HG03103 (cell line): Measurements from ENCODE around the gene GPLD1.

ENCODE experiments used
- ATAC-seq: cut with Tn5 transposase; IDR thresholded peaks from one replicate; pipeline ENCODE4 v1.9.1; 2021; ENCODE audit warnings: low read depth; ENCODE audit not compliant: unreplicated experiment

Gene GPLD1

DNA sequence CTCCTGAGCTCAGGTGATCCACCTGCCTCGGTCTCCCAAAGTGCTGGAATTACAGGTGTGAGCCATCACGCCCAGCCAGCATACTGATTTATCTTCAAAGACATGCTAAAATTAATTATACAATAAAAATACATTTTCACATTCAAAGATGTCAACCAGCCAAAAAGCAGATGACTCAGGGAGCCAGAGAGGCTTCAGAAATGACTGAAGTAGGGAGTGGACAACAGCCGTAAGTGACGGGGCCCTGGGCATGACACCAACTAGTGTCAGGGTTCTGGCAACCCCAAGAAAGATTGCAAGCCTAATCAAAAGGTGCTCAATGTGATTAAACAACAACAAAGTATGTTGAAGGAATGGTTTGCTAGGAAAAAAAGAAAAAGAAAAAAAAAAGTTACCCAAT, 28.4 kb downstream of the GPLD1 start:
- ATAC-seq = no peak

- ATAC-seq = no peak
Measured at GRCh38 chr6:24458941-24459340, 30.4 kb downstream of the GPLD1 start.

DNA sequence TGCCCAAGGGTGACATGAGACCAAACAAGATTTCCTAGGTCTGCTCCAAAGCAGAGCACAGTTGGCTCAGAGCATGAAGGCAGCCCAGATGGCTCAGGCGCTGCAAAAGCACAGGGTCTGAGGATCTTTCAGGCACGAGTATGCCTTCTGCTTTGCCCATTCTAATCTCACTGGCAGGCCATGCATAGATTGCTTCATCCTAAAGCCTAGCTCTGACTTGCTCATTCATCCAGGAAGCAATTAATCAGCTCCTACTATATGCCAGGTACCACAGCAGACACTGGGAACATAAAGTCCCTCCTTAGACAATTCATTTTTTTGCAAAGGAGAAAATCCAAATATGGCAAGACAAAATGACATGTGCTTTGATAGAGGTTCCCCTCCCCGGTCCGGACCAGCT, 31.2 kb downstream of the GPLD1 start:
- no peak for ATAC-seq

DNA sequence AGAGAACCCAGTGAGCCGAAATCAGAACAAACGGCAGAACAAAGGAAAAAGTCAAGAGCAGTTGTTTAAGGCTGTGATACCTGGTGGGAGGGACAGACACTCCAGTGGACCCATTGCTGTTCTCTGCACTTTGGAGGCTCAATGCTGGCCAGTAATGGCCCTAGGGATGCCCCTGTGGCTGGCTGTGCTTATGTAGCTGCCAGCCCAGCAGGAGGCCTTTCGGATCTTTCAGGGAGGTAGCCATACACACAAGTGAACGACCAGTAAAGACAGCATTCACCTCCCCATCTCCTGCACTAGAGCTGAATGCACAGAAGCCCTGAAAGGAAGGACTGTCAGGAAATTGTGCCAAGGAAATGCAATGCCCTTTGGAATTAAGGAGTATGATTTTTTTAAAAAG, 34.3 kb downstream of the GPLD1 start:
- ATAC-seq = no peak

- no peak for ATAC-seq
Measured at GRCh38 chr6:24454452-24454851, 34.9 kb downstream of the GPLD1 start.

DNA sequence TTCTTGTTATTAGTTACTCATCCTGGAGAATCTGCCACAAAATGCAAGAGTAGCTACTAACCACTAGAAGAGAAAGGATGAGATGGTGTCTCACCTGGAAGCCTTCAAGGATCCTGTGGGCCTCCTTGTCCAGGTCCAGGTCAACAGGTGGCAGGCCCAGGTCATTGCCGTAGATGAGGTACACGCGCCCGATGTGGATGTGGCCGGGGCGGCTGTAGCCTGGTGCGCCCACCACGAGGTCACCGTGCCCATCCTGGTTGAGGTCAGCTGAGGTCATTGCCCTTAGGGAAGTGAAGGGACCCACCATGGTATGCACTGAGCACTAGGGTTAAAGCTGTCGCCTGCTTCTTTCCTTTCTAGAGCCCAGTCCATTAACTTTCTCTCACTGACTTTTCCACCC, 35.5 kb downstream of the GPLD1 start:
- no peak for ATAC-seq

DNA sequence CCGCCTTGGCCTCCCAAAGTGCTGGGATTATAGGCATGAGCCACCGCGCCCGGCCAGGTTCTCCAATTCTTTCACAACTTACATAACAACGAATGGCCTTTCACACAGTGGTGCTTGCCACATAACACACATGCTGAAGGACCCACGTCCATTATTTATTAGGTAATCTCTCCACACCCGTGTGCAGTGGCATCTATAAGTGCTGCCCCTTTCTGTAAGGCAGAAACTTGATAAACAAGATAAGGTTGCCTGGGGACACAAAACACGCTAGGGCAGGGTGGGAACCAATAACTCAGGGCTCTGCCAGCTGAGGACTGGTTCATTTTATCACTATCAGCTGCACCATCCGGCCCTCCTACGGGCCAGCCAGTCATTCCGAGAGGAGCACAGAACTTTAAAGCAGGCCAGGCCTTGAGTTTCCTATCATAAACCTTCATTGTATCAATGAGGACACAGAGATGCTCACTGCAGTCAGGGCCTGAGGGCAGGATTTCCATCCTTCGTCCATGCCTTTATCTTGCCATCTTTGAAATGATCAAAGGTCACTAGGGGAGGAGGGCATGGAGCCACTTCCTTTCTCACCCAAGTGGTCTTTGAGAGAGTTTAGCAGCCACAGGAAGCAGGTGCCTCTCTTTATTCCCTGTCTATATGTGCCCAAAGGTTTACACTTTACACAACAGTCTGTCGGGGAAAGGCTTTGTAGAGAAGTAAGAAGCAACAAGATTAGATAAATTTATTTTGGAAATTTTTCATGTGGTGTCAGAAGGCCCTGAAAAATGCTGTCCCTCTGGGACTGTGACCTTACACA, 37.6 kb downstream of the GPLD1 start:
- no peak for ATAC-seq

DNA sequence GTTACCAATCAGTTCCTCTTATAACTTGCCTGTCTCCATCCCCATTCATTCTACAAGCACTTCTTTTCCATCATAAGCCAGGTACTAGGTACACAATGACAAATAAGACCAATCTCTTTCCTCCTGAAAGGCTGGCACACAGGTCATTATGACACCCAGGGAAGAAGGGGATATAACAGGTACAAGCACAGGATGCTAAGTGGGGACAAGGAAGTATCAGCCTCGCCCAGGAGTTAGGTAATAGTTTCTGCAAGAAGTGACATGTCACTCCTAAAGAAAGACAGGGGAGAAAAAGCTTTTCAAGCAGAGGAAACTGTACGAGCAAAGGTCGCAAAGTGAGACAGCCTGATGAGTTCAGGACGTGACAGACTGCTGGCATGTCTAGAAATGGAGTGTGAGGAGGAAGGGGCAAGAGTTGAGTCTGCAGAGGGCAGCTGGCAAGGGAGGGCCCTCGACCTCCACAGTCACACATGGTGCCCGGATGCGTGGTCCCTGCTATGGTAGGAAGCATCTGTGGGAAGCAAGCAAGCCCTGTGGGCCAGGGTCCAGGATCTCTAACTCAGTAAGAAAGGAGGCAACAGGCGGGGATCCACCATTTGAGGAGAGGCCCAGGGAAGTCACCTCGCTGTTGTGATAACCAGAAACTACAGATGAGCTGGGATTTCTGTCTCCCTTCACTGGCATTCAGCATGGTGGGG, 40.4 kb downstream of the GPLD1 start:
- ATAC-seq = no peak

GRCh38 chr6:24448396-24448795, 41.0 kb downstream of the GPLD1 start:
- ATAC-seq = no peak

- no peak for ATAC-seq
Measured at GRCh38 chr6:24446670-24447069, 42.7 kb downstream of the GPLD1 start.

DNA sequence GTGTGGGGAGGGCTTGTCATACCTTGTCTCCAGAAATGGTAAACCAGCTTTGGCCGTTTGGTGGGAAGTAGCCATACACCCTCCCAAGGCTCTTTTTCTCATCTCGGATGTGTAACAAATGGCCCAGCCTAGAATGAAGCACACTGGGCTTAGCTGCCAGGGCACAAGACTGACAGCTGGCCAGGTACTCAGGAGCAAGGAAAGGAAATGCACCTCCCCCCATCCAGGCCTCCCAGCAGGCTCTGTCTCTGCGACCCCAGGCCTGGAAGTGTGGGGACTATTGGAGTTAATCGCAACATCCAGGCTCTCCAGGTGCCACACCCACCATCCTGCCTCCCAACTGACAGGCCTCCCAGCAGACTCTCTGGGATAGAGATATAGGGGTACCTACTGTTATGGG, 43.7 kb downstream of the GPLD1 start:
- ATAC-seq = no peak

DNA sequence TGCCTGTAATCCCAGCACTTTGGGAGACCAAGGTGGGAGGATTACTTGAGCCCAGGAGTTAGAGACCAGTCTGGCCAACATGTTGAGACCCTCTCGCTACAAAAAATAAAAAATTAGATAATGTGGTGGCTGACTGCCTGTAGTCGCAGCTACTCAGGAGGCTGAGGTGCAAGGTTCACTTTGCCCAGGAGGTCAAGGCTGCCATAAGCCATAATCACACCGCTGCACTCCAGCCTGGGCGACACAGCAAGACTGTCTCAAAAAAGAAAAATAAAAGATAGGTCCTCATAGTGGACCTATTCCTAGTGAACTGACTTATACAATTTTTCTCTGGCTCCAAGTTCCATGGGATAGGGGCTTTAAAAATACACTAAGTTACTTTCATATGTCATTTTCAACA, 44.8 kb downstream of the GPLD1 start:
- ATAC-seq = no peak

DNA sequence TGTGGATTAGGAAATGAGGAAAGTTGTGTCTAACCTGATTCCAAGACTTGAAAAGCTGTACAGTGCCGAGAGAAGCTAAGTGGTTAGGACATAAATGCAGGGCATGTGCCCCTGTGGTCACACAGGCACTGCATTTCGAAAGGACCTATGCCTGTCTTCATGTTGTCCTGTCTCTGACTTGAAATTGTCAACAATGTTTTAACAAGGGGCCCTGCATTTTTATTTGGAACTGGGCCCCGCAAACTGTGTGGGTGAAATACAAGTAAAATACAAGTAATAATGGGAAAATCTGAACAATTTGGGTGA, 47.8 kb downstream of the GPLD1 start:
- no peak for ATAC-seq

DNA sequence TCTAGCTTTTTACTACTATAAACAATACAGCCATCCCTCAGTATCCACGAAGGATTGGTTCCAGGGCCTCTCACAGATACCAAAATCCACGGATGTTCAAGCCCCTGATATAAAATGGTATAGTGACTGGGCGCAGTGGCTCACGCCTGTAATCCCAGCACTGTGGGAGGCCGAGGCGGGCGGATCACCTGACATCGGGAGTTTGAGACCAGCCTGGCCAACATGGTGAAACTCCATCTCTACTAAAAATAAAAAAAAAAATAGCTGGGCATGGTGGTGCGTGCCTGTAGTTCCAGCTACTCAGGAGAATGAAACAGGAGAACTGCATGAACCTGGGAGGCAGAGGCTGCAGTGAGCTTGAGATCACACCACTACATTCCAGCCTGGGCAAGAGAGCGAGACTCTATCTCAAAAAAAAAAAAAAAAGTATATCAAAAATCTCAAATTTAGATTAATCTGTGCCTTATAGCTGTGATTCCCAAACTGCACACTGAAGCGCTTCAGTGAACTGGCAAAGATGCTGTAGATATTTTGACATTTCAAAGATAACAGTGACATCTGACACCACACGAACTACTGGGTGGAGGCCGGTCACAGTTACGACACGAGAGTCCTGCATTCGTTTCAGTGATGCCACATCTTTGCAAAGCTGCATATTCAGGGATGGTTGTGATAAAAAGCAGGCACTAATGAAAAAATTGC, 48.3 kb downstream of the GPLD1 start:
- no peak for ATAC-seq

GRCh38 chr6:24439858-24440539, 49.4 kb downstream of the GPLD1 start:
- no peak for ATAC-seq

DNA sequence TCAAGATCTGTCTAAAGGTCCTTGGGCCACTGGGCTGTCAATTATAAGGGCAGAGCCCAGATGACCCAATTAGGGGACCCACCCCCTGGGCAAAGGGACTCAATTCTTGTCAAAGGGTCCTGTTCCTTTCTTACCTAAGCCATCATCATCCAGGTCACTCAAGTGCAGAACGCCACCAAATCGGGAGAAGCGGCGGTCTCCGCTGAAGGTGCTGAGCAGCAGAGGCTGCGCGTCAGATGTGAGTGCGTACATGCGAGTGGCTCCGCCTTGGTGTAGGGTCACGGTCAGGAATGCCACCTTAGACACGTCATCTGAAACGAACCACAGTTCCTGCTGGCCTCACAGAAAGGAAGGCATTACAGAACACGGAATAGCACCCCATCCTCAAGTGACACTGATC, 52.4 kb downstream of the GPLD1 start:
- no peak for ATAC-seq

DNA sequence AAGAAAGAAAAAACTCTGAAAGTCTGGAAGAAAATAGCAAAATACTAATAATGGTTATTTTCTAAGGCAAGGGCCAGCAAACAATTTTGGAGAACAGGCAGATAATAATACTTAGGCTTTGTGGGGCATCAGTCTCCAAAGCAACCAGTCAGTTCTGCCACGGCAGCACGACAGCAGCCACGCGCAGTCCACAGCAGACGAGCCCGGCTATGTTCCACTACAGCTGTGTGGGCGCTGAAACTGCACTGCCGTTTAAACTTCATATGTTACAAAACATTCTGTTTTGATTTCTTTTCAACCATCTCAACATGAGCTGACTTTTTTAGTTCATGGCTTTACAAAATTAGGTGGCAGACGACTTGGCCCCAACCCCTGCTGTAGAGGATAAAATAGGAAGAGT, 56.8 kb downstream of the GPLD1 start:
- no peak for ATAC-seq

DNA sequence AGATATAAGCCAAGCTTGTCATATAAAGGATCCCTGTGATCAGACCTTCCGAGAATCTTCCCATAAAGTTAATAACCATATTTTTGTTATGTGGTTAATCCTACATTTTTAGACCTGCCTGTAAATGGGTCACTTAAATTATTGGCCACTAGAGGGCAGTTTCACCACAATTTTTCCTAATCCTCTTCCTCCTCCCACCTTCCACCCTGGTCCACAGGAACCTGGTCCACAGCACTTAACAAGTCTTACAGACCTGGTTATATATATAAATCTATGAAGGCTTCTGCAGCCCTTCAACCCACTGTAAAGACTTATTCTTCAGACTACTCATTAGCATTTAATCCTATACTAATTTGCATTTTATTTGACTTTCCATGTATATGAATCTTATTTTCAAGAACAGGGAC, 58.3 kb downstream of the GPLD1 start:
- no peak for ATAC-seq

GRCh38 chr6:24430086-24430485, 59.3 kb downstream of the GPLD1 start:
- ATAC-seq = no peak

GRCh38 chr6:24429146-24429545, 60.2 kb downstream of the GPLD1 start:
- no peak for ATAC-seq

DNA sequence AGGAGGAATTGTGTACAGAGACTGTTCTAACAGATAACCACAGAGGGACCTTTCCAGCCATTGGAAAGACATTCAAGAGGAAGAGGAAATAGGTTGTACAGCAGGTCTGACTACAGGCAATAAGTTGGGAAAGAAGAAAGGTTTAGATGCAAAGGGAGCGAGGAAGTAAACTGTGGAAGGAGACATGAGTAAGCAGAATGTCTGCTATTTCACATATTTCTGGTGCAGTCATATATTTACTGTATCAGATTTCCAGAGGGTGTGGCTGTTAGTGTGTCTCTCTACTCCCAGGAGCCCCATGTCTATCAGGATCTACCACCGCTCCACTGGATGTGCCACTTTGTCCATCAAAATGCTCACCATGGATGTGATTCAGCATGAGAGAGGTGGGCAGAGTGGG, 60.8 kb downstream of the GPLD1 start:
- no peak for ATAC-seq
